HEK293 (cell line): Measurements from ENCODE around the gene FUT8.

Source experiments
- CTCF ChIA-PET: fragments of 350-600 bp; formaldehyde crosslinking; extraction: SDS; loops from one replicate; lab custom pipeline; 2021; ENCODE audit warnings: antibody characterized with exemption; lab: Yijun Ruan, JAX
- POLR2A ChIA-PET: fragments of 300-600 bp; formaldehyde crosslinking; extraction: SDS; loops from one replicate; lab custom pipeline; 2020; ENCODE audit warnings: antibody characterized with exemption, inconsistent platforms; lab: Yijun Ruan, JAX
- H3K27ac ChIP-seq: fragments of 200-500 bp; sonication (Bioruptor generic); 2 replicates; pipeline ENCODE4 v1.5.1; 2014; ENCODE audit warnings: low read depth, low read length, control low read depth, inconsistent platforms; ENCODE audit errors: extremely low read depth
- H3K36me3 ChIP-seq, 2 experiments: fragments of 200-500 bp in 1 of 2; sonication (Bioruptor generic) in 1 of 2; 1 replicate in 1 of 2; 2 replicates in 1 of 2; pipeline ENCODE4 v1.5.1; 2014 to 2017; ENCODE audit warnings: inconsistent platforms in 2 of 2, low read length in 2 of 2; ENCODE audit not compliant: control insufficient read depth in 2 of 2, insufficient read depth in 1 of 2
- H3K4me1 ChIP-seq: fragments of 200-500 bp; sonication (Bioruptor generic); 2 replicates; pipeline ENCODE4 v1.5.1; 2014; ENCODE audit warnings: mild to moderate bottlenecking, low read length, inconsistent platforms; ENCODE audit not compliant: control insufficient read depth, insufficient read depth
- H3K4me3 ChIP-seq: 2 replicates; pipeline ENCODE4 v1.5.1; 2011; ENCODE audit warnings: low read depth, mild to moderate bottlenecking, control low read depth, low read length, moderate library complexity
- H3K9me3 ChIP-seq: fragments of 200-500 bp; sonication (Bioruptor generic); 2 replicates; pipeline ENCODE4 v1.5.1; 2014; ENCODE audit warnings: low read depth, low read length, inconsistent platforms; ENCODE audit not compliant: control insufficient read depth, insufficient read depth
- BCL11A ChIP-seq: fragments of 450-650 bp; formaldehyde crosslinking; IDR thresholded peaks from 2 replicates; pipeline ENCODE4 v1.5.1; 2016; ENCODE audit warnings: low read depth, missing biosample characterization, missing genetic modification characterization
- ZNF10 ChIP-seq: fragments of 450-650 bp; formaldehyde crosslinking; IDR thresholded peaks from 2 replicates; pipeline ENCODE4 v1.5.1; 2017; ENCODE audit warnings: missing biosample characterization, missing genetic modification characterization
- ZNF112 ChIP-seq: fragments of 450-650 bp; formaldehyde crosslinking; IDR thresholded peaks from 2 replicates; pipeline ENCODE4 v1.5.0; 2017; ENCODE audit warnings: missing biosample characterization, missing genetic modification characterization
- ZNF146 ChIP-seq: fragments of 450-650 bp; formaldehyde crosslinking; IDR thresholded peaks from 2 replicates; pipeline ENCODE4 v1.5.1; 2016; ENCODE audit warnings: missing biosample characterization, missing genetic modification characterization
- ZNF174 ChIP-seq: fragments of 450-650 bp; formaldehyde crosslinking; IDR thresholded peaks from 2 replicates; pipeline ENCODE4 v1.5.0; 2017; ENCODE audit warnings: missing biosample characterization, mild to moderate bottlenecking, missing genetic modification characterization
- ZNF175 ChIP-seq: fragments of 450-650 bp; formaldehyde crosslinking; IDR thresholded peaks from 2 replicates; pipeline ENCODE4 v1.5.1; 2016; ENCODE audit warnings: missing biosample characterization, missing genetic modification characterization
- ZNF211 ChIP-seq: fragments of 450-650 bp; formaldehyde crosslinking; IDR thresholded peaks from 2 replicates; pipeline ENCODE4 v1.5.1; 2016; ENCODE audit warnings: low read depth, missing biosample characterization, missing genetic modification characterization
- ZNF24 ChIP-seq: fragments of 450-650 bp; formaldehyde crosslinking; IDR thresholded peaks from 2 replicates; pipeline ENCODE4 v1.5.1; 2016; ENCODE audit warnings: missing biosample characterization, missing genetic modification characterization
- ZNF266 ChIP-seq: fragments of 450-650 bp; formaldehyde crosslinking; IDR thresholded peaks from 2 replicates; pipeline ENCODE4 v1.5.1; 2016; ENCODE audit warnings: missing biosample characterization, missing genetic modification characterization, low read depth
- ZNF274 ChIP-seq, 2 experiments: fragments of 200-500 bp in 1 of 2; fragments of 450-650 bp in 1 of 2; sonication (Bioruptor generic) in 1 of 2; formaldehyde crosslinking in 1 of 2; IDR thresholded peaks; 2 replicates each; pipeline versions ENCODE4 v1.5.1 to v1.6.1; 2014 to 2016; ENCODE audit warnings: borderline replicate concordance in 1 of 2, inconsistent platforms in 1 of 2, low read length in 1 of 2, missing biosample characterization in 1 of 2, missing genetic modification characterization in 1 of 2
- ZNF302 ChIP-seq: fragments of 450-650 bp; formaldehyde crosslinking; IDR thresholded peaks from 2 replicates; pipeline ENCODE4 v1.5.1; 2016; ENCODE audit warnings: missing biosample characterization, missing genetic modification characterization, low read depth
- ZNF366 ChIP-seq: fragments of 450-650 bp; formaldehyde crosslinking; conservative IDR thresholded peaks from 2 replicates; pipeline ENCODE4 v1.5.1; 2016; ENCODE audit warnings: missing biosample characterization, missing genetic modification characterization
- ZNF521 ChIP-seq: fragments of 450-650 bp; formaldehyde crosslinking; IDR thresholded peaks from 2 replicates; pipeline ENCODE4 v1.5.1; 2017; ENCODE audit warnings: missing biosample characterization, mild to moderate bottlenecking, missing genetic modification characterization
- ZNF555 ChIP-seq: fragments of 450-650 bp; formaldehyde crosslinking; conservative IDR thresholded peaks from 2 replicates; pipeline ENCODE4 v1.5.1; 2017; ENCODE audit warnings: missing biosample characterization, mild to moderate bottlenecking, missing genetic modification characterization, inconsistent platforms
- ZNF585B ChIP-seq: fragments of 450-650 bp; formaldehyde crosslinking; IDR thresholded peaks from 2 replicates; pipeline ENCODE4 v1.5.1; 2016; ENCODE audit warnings: missing biosample characterization, missing genetic modification characterization
- ZNF596 ChIP-seq: fragments of 450-650 bp; IDR thresholded peaks from 2 replicates; pipeline ENCODE4 v1.5.0; 2018; ENCODE audit warnings: missing biosample characterization, mild to moderate bottlenecking, missing genetic modification characterization, moderate library complexity
- ZNF600 ChIP-seq: fragments of 450-650 bp; formaldehyde crosslinking; IDR thresholded peaks from 2 replicates; pipeline ENCODE4 v1.5.1; 2016; ENCODE audit warnings: missing biosample characterization, missing genetic modification characterization
- ZNF837 ChIP-seq: fragments of 450-650 bp; formaldehyde crosslinking; IDR thresholded peaks from 2 replicates; pipeline ENCODE4 v1.5.1; 2016; ENCODE audit warnings: missing biosample characterization, missing genetic modification characterization
- ZNF843 ChIP-seq: fragments of 450-650 bp; formaldehyde crosslinking; IDR thresholded peaks from 2 replicates; pipeline ENCODE4 v1.5.1; 2016; ENCODE audit warnings: missing biosample characterization, missing genetic modification characterization
- ZXDB ChIP-seq: fragments of 450-650 bp; formaldehyde crosslinking; IDR thresholded peaks from 2 replicates; pipeline ENCODE4 v1.5.1; 2016; ENCODE audit warnings: missing biosample characterization, missing genetic modification characterization
- TF ChIP-seq, protein P1 (sequence below): fragments of 450-650 bp; formaldehyde crosslinking; IDR thresholded peaks from 2 replicates; pipeline ENCODE4 v1.5.1; 2016; ENCODE audit warnings: missing biosample characterization, missing genetic modification characterization
- TF ChIP-seq, protein P2 (sequence below): fragments of 450-650 bp; formaldehyde crosslinking; IDR thresholded peaks from 2 replicates; pipeline ENCODE4 v1.5.1; 2016; ENCODE audit warnings: missing biosample characterization, missing genetic modification characterization, low read depth

Gene FUT8

GRCh38 chr14:65731933-65732506, 319.5 kb downstream of the FUT8 start:
- CTCF ChIA-PET = interaction anchor here (0.7 kb wide), 1 partner anchor 94 kb away, joined by 4 read pairs; no protein-coding TSS in a partner anchor
- Histone ChIP-seq H3K27ac (no peak overlapping the region), H3K4me1 (no peaks in the 10 kb centered on the region), H3K36me3 (no peaks in the 10 kb centered on the region), H3K9me3 (no peaks in the 10 kb centered on the region), H3K4me3 (no peak overlapping the region)
- no peak for TF ChIP-seq ZNF146 (tag by site-specific recombination)
- POLR2A ChIA-PET = no interaction called here

DNA sequence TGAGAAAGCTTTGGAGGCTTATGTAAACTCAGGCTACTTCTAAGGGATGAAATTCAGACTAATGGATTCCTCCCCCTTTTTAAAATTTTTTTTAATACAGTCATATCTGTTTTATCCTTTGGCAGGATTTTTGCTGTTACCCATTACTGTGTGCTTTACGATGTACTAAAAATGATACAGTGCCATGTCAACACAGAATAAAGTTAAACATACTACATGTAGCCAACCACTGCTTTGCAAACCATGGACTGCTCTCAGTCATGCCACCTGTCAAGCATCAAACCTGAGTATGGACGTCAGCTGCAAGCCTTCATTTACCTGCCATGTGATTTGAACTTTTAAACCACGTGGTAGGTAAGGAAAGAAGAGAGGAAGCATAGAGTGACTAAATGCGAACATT, 325.8 kb downstream of the FUT8 start:
- ChIA-PET POLR2A (no interaction called here), CTCF (no interaction called here)
- H3K4me1 ChIP-seq = peaks cover 6% of the 10 kb centered on the region
- H3K36me3 ChIP-seq = peaks cover 0 to 8% of the 10 kb centered on the region in 2 experiments; a peak in 2 of 3 replicates
- no peaks in the 10 kb centered on the region for H3K9me3 ChIP-seq
- no peak overlapping the region for H3K27ac ChIP-seq
- no peak overlapping the region for H3K4me3 ChIP-seq
- no peak for TF ChIP-seq ZNF555 (tag by site-specific recombination)
- TF ChIP-seq ZNF521 (tag by site-specific recombination) = no peak
- no peak for TF ChIP-seq ZNF366
- TF ChIP-seq ZNF843 = no peak
- TF ChIP-seq, protein P1, sequence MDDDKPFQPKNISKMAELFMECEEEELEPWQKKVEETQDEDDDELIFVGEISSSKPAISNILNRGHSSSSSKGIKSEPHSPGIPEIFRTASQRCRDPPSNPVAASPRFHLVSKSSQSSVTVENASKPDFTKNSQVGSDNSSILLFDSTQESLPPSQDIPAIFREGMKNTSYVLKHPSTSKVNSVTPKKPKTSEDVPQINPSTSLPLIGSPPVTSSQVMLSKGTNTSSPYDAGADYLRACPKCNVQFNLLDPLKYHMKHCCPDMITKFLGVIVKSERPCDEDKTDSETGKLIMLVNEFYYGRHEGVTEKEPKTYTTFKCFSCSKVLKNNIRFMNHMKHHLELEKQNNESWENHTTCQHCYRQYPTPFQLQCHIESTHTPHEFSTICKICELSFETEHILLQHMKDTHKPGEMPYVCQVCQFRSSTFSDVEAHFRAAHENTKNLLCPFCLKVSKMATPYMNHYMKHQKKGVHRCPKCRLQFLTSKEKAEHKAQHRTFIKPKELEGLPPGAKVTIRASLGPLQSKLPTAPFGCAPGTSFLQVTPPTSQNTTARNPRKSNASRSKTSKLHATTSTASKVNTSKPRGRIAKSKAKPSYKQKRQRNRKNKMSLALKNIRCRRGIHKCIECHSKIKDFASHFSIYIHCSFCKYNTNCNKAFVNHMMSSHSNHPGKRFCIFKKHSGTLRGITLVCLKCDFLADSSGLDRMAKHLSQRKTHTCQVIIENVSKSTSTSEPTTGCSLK (tag by site-specific recombination) = no peak
- no peak for TF ChIP-seq ZNF596 (tag by site-specific recombination)

- CTCF ChIA-PET = interaction anchor here (1.0 kb wide), 1 partner anchor 214 kb away, joined by 3 read pairs; no protein-coding TSS in a partner anchor
Measured at GRCh38 chr14:65745396-65746190, 333.1 kb downstream of the FUT8 start.

DNA sequence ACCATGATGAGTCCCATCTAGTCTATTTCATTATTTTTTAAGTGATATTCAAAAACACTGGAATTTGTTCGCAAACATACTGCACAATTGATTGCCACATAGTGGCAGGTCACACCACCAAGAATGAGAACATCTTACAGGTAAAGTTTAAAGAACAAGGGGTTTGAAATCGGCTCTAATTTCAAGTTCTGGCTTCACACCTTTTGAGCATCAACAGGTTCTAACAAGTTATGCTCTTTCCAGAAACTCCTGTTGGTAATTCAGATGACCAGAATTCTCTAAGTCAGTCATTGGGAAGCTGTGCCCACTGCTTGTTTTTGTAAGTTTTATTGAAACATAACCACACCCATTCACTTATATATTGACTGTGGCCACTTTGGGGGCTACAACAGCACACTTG, 336.3 kb downstream of the FUT8 start:
- CTCF ChIA-PET = no interaction called here
- Histone ChIP-seq H3K27ac (no peak overlapping the region), H3K9me3 (no peaks in the 10 kb centered on the region), H3K36me3 (no peaks in the 10 kb centered on the region), H3K4me3 (no peak overlapping the region), H3K4me1 (peaks cover 7% of the 10 kb centered on the region; the same call in 1 of the 2 replicates)
- POLR2A ChIA-PET = no interaction called here
- TF ChIP-seq ZNF10 (tag by site-specific recombination) = no peak
- no peak for TF ChIP-seq ZNF596 (tag by site-specific recombination)
- no peak for TF ChIP-seq ZNF211 (tag by site-specific recombination)
- no peak for TF ChIP-seq ZNF266
- TF ChIP-seq, protein P2, sequence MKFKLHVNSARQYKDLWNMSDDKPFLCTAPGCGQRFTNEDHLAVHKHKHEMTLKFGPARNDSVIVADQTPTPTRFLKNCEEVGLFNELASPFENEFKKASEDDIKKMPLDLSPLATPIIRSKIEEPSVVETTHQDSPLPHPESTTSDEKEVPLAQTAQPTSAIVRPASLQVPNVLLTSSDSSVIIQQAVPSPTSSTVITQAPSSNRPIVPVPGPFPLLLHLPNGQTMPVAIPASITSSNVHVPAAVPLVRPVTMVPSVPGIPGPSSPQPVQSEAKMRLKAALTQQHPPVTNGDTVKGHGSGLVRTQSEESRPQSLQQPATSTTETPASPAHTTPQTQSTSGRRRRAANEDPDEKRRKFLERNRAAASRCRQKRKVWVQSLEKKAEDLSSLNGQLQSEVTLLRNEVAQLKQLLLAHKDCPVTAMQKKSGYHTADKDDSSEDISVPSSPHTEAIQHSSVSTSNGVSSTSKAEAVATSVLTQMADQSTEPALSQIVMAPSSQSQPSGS = no peak
- no peak for TF ChIP-seq ZNF274 (IDR thresholded peaks at IDR 0.05; ENCODE audit: low read length)
- TF ChIP-seq ZNF274 (tag by site-specific recombination; IDR thresholded peaks at IDR 0.05; ENCODE audit: borderline replicate concordance) = no peak
- no peak for TF ChIP-seq ZNF837 (tag by site-specific recombination)
- TF ChIP-seq ZNF600 = no peak
- no peak for TF ChIP-seq ZNF174 (tag by site-specific recombination)
- no peak for TF ChIP-seq ZNF175
- TF ChIP-seq ZNF302 = no peak
- TF ChIP-seq ZNF24 = no peak

More at GRCh38 chr14:65745396-65746190, 333.1 kb downstream of the FUT8 start:
- POLR2A ChIA-PET = no interaction called here
- H3K4me1 ChIP-seq = no peaks in the 10 kb centered on the region; the same call in 1 of the 2 replicates
- no peak overlapping the region for H3K27ac ChIP-seq
- no peaks in the 10 kb centered on the region for H3K9me3 ChIP-seq
- TF ChIP-seq ZNF585B (no peak), ZNF112 (tag by site-specific recombination) (no peak), ZXDB (tag by site-specific recombination) (no peak), BCL11A (tag by site-specific recombination) (no peak)
- TF ChIP-seq, all 188 proteins: peak for 0
- Histone ChIP-seq H3K4me3 (no peak overlapping the region), H3K36me3 (peaks cover 0 to 8% of the 10 kb centered on the region in 2 experiments; a peak in 2 of 3 replicates)
